K562 (cell line): Measurements from ENCODE around the gene OR2F2. TPM values are rescaled to one million over a fixed set of nuclear protein-coding genes. Genes with fewer than 3 reads are reported as not detected.

Source experiments
- CREM ChIP-seq: IDR thresholded peaks from 2 replicates; pipeline ENCODE4 v1.6.1; 2014; ENCODE audit warnings: antibody characterized with exemption, low read depth
- E2F6 ChIP-seq, 2 experiments: IDR thresholded peaks; 2 replicates each; pipeline ENCODE4 v1.6.1; 2011; ENCODE audit warnings: borderline replicate concordance in 1 of 2, control low read depth in 1 of 2, low read depth in 1 of 2, low read length in 1 of 2, mild to moderate bottlenecking in 1 of 2, mixed read lengths in 1 of 2, moderate library complexity in 1 of 2; ENCODE audit not compliant: insufficient read depth in 1 of 2, insufficient read length in 1 of 2, poor library complexity in 1 of 2, severe bottlenecking in 1 of 2; ENCODE audit errors: extremely low read depth in 1 of 2
- ETV1 ChIP-seq: fragments of 450-650 bp; conservative IDR thresholded peaks from 2 replicates; pipeline ENCODE4 v1.6.1; 2016; ENCODE audit warnings: missing genetic modification characterization, control low read depth, low read depth, missing compliant biosample characterization
- FOXP1 ChIP-seq: sonication (generic); formaldehyde crosslinking; IDR thresholded peaks from 2 replicates; pipeline ENCODE4 v1.8.0; 2022; ENCODE audit warnings: mild to moderate bottlenecking, missing genetic modification reagents
- HINFP ChIP-seq: fragments of 450-650 bp; conservative IDR thresholded peaks from 2 replicates; pipeline ENCODE4 v1.6.1; 2016; ENCODE audit warnings: missing genetic modification characterization, low read depth, mild to moderate bottlenecking, control low read depth, missing compliant biosample characterization
- MAFF ChIP-seq: IDR thresholded peaks from 2 replicates; pipeline ENCODE4 v1.6.1; 2012; ENCODE audit warnings: low read length, improper control_type of control experiment
- NR4A1 ChIP-seq, 2 experiments: fragments of 250-450 bp in 1 of 2; fragments of 450-650 bp in 1 of 2; sonication (Bioruptor Pico) in 1 of 2; IDR thresholded peaks; 2 replicates each; pipeline versions ENCODE4 v1.4.0 to v1.6.1; 2016 to 2020; ENCODE audit warnings: mild to moderate bottlenecking in 2 of 2, missing compliant biosample characterization in 1 of 2, missing genetic modification characterization in 1 of 2, moderate library complexity in 1 of 2
- RHOXF2B ChIP-seq: fragments of 250-450 bp; sonication (Bioruptor Pico); conservative IDR thresholded peaks from 2 replicates; pipeline ENCODE4 v1.5.1; 2021
- TFAM ChIP-seq: fragments of 250-450 bp; sonication (Bioruptor Pico); conservative IDR thresholded peaks from 2 replicates; pipeline ENCODE4 v1.5.0; 2021; ENCODE audit warnings: mild to moderate bottlenecking, moderate library complexity
- TSHZ1 ChIP-seq: fragments of 250-450 bp; sonication (Bioruptor Pico); IDR thresholded peaks from 2 replicates; pipeline ENCODE4 v1.4.0; 2020; ENCODE audit warnings: mild to moderate bottlenecking, moderate library complexity
- ZNF77 ChIP-seq: fragments of 250-450 bp; sonication (Bioruptor Pico); IDR thresholded peaks from 2 replicates; pipeline ENCODE4 v1.5.0; 2020
- ZZZ3 ChIP-seq: fragments of 450-650 bp; IDR thresholded peaks from 2 replicates; pipeline ENCODE4 v1.6.1; 2016; ENCODE audit warnings: antibody characterized with exemption, mild to moderate bottlenecking, moderate library complexity
- polyA plus RNA-seq, 8 experiments: library from polyadenylated mRNA; depleted of rRNA in 4 of 8; stranded (reverse) in 5 of 8; unstranded in 3 of 8; fragments of >200 nt; fragmentation: Nextera tagmentation in 2 of 8; fragmentation: Illumina TruSeq in 1 of 8; extraction: Ambion mirVana in 2 of 8; extraction: Trizol in 1 of 8; gene quantifications; 2 replicates each; pipeline versions ENCODE4 v1.2.1 to v1.2.3, GENCODE V29; 2011 to 2014; ENCODE audit warnings: inconsistent platforms in 1 of 8, missing spikeins in 1 of 8
- total RNA-seq, 7 experiments: library from RNA; depleted of rRNA in 6 of 7; stranded (reverse); fragments of >200 nt in 6 of 7; fragmentation: Illumina TruSeq in 2 of 7; extraction: Trizol in 2 of 7; gene quantifications; 2 replicates each; pipeline versions ENCODE4 v1.2.1 to v1.2.3, GENCODE V29; 2011 to 2021; ENCODE audit warnings: low replicate concordance in 1 of 7

Gene OR2F2
- total and polyA plus RNA-seq, 9 of the 15 experiments (the other 6 are each of a cell fraction or from before 2014, with no cell fraction given): not detected

- no peak for TF ChIP-seq TSHZ1 (CRISPR knock-in tag)
- no peak for TF ChIP-seq HINFP (tag)
- TF ChIP-seq TFAM: no peak
- TF ChIP-seq NR4A1 (CRISPR knock-in tag; IDR thresholded peaks at IDR 0.05): no peak
- TF ChIP-seq NR4A1 (tag; IDR thresholded peaks at IDR 0.05): no peak
- TF ChIP-seq ZNF77 (CRISPR knock-in tag): no peak
- no peak for TF ChIP-seq RHOXF2B (CRISPR knock-in tag)
- TF ChIP-seq E2F6 (IDR thresholded peaks at IDR 0.05; ENCODE audit: borderline replicate concordance in 1 of 2, extremely low read depth in 1 of 2, insufficient read depth in 1 of 2, insufficient read length in 1 of 2, low read depth in 1 of 2, low read length in 1 of 2, poor library complexity in 1 of 2, severe bottlenecking in 1 of 2): no peak
- no peak for TF ChIP-seq MAFF
- no peak for TF ChIP-seq CREM
- TF ChIP-seq FOXP1: no peak
- TF ChIP-seq ZZZ3: no peak
- TF ChIP-seq ETV1 (tag): no peak
Measured at GRCh38 chr7:143908120-143908519, 26.9 kb upstream of the OR2F2 start (continued).
